Measurements from ENCODE around the gene TGFBR3.

The TGFBR3 gene

GRCh38 chr1:91704746-91705145 lies 181.2 kb downstream of the TGFBR3 start:
- Histone ChIP-seq H3K27ac (ENCODE audit: poor library complexity, severe bottlenecking) (no peak overlapping the region), H3K4me1 (ENCODE audit: insufficient read depth, poor library complexity, severe bottlenecking) (no peaks in the 10 kb centered on the region), H3K4me3 (ENCODE audit: severe bottlenecking) (no peak overlapping the region), H3K36me3 (ENCODE audit: low read depth) (no peaks in the 10 kb centered on the region), H3K9me3 (ENCODE audit: severe bottlenecking) (no peaks in the 10 kb centered on the region), H3K27me3 (ENCODE audit: insufficient read depth, poor library complexity, severe bottlenecking) (no peaks in the 10 kb centered on the region)
- TF ChIP-seq CTCF (IDR thresholded peaks at IDR 0.05; ENCODE audit: poor library complexity, severe bottlenecking) = no peak
- ATAC-seq (ENCODE audit: low read depth) (no peak), DNase-seq (ENCODE audit: low spot score) (no peak)

DNA sequence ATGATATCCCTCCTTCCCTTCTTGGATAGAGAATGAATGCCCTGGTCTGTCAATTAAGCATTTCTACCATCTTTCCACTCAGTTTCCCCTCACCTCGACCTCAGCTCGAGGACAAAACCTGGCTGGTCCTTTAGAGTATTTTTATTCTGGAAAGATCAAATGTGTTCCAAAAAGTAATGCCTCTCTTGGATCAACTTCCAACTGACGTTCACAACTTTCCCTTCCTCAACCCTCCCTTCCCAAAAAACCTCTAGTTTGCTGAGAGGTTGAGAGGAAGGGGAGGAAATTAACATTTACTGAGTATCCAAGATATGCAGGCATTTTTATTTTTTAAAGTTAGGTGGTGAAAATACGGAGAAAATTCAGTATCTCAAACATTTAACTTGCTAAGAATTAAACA lies 182.9 kb downstream of the TGFBR3 start:
- DNase-seq (ENCODE audit: low spot score) (no peak), ATAC-seq (ENCODE audit: low read depth) (no peak)
- Histone ChIP-seq H3K4me3 (ENCODE audit: severe bottlenecking) (no peak overlapping the region), H3K27me3 (ENCODE audit: insufficient read depth, poor library complexity, severe bottlenecking) (no peaks in the 10 kb centered on the region), H3K27ac (ENCODE audit: poor library complexity, severe bottlenecking) (no peak overlapping the region), H3K4me1 (ENCODE audit: insufficient read depth, poor library complexity, severe bottlenecking) (no peaks in the 10 kb centered on the region), H3K36me3 (ENCODE audit: low read depth) (no peaks in the 10 kb centered on the region), H3K9me3 (ENCODE audit: severe bottlenecking) (no peaks in the 10 kb centered on the region)
- TF ChIP-seq CTCF (IDR thresholded peaks at IDR 0.05; ENCODE audit: poor library complexity, severe bottlenecking) = no peak

DNA sequence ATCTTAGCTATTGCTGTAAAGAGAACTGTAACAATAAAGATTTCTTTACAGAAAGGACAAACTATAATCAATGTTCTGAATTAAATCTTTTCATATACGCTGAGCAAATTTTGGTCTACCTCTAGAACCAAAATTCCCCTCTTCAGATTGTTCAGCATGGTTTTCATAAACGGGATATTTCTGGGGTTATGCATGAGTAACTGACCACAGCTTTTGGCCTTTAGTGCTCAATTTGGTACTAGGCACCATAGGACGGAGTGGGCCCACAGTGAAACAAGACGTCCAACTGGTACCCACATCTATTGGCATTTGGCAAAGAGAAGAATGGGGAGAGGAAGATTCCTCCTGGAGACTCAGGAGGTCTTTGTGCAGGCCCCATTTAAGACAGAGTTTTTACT lies 184.5 kb downstream of the TGFBR3 start:
- H3K4me3 ChIP-seq (ENCODE audit: severe bottlenecking) = no peak overlapping the region
- ATAC-seq (ENCODE audit: low read depth) (no peak), DNase-seq (ENCODE audit: low spot score) (no peak)
- H3K27ac ChIP-seq (ENCODE audit: poor library complexity, severe bottlenecking) = no peak overlapping the region
- no peaks in the 10 kb centered on the region for H3K27me3 ChIP-seq (ENCODE audit: insufficient read depth, poor library complexity, severe bottlenecking)
- no peaks in the 10 kb centered on the region for H3K36me3 ChIP-seq (ENCODE audit: low read depth)
- no peaks in the 10 kb centered on the region for H3K4me1 ChIP-seq (ENCODE audit: insufficient read depth, poor library complexity, severe bottlenecking)
- TF ChIP-seq CTCF (IDR thresholded peaks at IDR 0.05; ENCODE audit: poor library complexity, severe bottlenecking) = no peak
- H3K9me3 ChIP-seq (ENCODE audit: severe bottlenecking) = no peaks in the 10 kb centered on the region

DNA sequence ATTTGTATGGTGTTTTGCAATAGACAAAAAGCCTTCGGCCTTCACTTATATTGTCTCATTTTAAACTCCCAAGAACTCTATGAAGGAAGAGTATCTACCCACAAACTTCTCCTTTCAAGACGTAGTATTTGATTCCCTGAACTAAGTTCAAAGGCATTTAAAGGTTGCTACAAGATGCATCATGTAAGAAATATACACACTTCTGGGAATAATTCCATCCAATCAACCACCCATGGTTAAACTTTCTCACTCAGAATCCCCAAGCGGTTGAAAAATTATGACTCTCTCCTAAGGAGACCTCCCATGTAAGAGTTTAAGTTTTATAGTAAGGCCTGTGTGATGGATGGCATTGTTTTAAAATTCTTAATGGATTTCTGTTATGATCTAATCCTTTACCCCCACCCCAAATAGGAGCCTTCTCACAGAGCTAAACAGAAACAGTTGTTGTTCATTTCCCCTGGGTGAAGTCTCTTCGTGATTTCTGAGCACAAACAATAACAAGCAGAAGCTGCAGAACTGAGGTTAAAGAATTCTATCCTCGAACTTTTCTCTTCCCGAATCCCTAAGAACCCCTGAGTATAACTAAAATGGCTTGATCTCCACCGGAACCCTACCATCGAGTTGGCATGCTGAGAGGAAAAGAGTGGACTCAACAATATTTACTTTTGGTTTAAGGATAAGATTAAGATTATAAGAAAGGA lies 185.0 kb downstream of the TGFBR3 start:
- DNase-seq (ENCODE audit: low spot score) (no peak), ATAC-seq (ENCODE audit: low read depth) (no peak)

More for the DNA sequence above, 185.0 kb downstream of the TGFBR3 start:
- Histone ChIP-seq H3K27me3 (ENCODE audit: insufficient read depth, poor library complexity, severe bottlenecking) (no peaks in the 10 kb centered on the region), H3K4me1 (ENCODE audit: insufficient read depth, poor library complexity, severe bottlenecking) (no peaks in the 10 kb centered on the region), H3K9me3 (ENCODE audit: severe bottlenecking) (no peaks in the 10 kb centered on the region), H3K36me3 (ENCODE audit: low read depth) (no peaks in the 10 kb centered on the region), H3K27ac (ENCODE audit: poor library complexity, severe bottlenecking) (no peak overlapping the region), H3K4me3 (ENCODE audit: severe bottlenecking) (no peak overlapping the region)
- no peak for TF ChIP-seq CTCF (IDR thresholded peaks at IDR 0.05; ENCODE audit: poor library complexity, severe bottlenecking)
